Activated naive CD4-positive, alpha-beta T cell treated with anti-CD3 and anti-CD28 coated beads, Interleukin-2, amount 10 ng/mL, durations not matched to agents 7 days and 5 days (primary cell): ENCODE results near the gene CXCL3.

Source experiments
- CTCF ChIA-PET: fragments of 350-600 bp; sonication (Branson Sonifier 250); formaldehyde crosslinking; loops from one replicate; lab custom pipeline; 2021; ENCODE audit warnings: antibody characterized with exemption; lab: Charles Lee
- DNase-seq: peaks from one replicate; pipeline ENCODE4 v3.0.0-alpha.2; 2020
- H3K27ac Mint-ChIP-seq: one replicate; pipeline ENCODE4 v1.8.0; 2021; ENCODE audit warnings: mild to moderate bottlenecking, moderate library complexity, mixed read lengths
- H3K27me3 Mint-ChIP-seq: one replicate; pipeline ENCODE4 v1.8.0; 2021; ENCODE audit warnings: mild to moderate bottlenecking, mixed read lengths
- H3K36me3 Mint-ChIP-seq: one replicate; pipeline ENCODE4 v1.8.0; 2021; ENCODE audit warnings: mixed read lengths
- H3K4me1 Mint-ChIP-seq: one replicate; pipeline ENCODE4 v1.8.0; 2021; ENCODE audit warnings: mixed read lengths
- H3K4me3 Mint-ChIP-seq: one replicate; pipeline ENCODE4 v1.8.0; 2021; ENCODE audit warnings: mild to moderate bottlenecking, moderate library complexity, mixed read lengths
- H3K9me3 Mint-ChIP-seq: one replicate; pipeline ENCODE4 v1.8.0; 2021; ENCODE audit warnings: mixed read lengths

CXCL3 gene

GRCh38 chr4:74061430-74061829 lies 22.9 kb upstream of the CXCL3 start:
- H3K4me1 Mint-ChIP-seq: no peaks in the 10 kb centered on the region

DNA sequence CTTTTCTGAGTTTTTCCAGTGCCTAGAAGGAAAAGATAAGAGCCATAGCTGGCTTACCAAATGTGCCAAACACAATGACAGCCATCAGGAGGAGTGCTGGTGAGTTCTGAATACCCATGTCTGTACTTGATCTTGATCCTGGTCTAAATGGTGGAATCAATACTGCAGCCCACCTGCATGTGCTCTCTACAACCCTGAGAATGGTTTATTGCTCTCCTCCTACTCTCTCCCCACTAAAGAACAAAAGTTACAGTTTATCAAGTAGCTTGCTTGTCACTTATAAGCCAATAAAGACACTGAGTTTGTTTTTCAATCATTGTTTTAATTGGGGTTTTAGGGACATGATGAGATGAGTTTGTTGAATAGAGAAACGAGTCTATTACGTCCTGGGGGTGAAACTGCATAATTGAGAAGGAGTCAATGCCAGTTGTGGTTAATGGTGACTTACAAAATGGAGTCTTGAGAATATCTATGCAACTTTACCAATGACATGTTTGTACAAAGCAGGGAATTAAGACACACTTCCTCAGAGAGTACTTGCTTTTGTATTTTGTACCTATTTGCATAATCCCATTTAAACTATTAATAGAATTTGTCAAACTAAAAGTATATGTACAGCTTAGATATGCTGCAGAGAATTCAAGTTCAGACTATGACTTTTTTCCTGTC lies 20.8 kb upstream of the CXCL3 start:
- Mint-ChIP-seq H3K4me1 (no peaks in the 10 kb centered on the region), H3K4me3 (no peak overlapping the region), H3K9me3 (no peaks in the 10 kb centered on the region), H3K36me3 (no peaks in the 10 kb centered on the region), H3K27ac (no peak overlapping the region), H3K27me3 (peaks cover 3% of the 10 kb centered on the region)
- CTCF ChIA-PET: no interaction called here
- DNase-seq: no peak

More at GRCh38 chr4:74061430-74061829, 22.9 kb upstream of the CXCL3 start:
- no peaks in the 10 kb centered on the region for H3K36me3 Mint-ChIP-seq
- CTCF ChIA-PET: no interaction called here
- H3K4me3 Mint-ChIP-seq: no peak overlapping the region
- no peaks in the 10 kb centered on the region for H3K27me3 Mint-ChIP-seq
- H3K27ac Mint-ChIP-seq: no peak overlapping the region
- DNase-seq: no peak
- H3K9me3 Mint-ChIP-seq: no peaks in the 10 kb centered on the region

- CTCF ChIA-PET: no interaction called here
- H3K9me3 Mint-ChIP-seq: no peaks in the 10 kb centered on the region
- no peak overlapping the region for H3K4me3 Mint-ChIP-seq
- H3K36me3 Mint-ChIP-seq: no peaks in the 10 kb centered on the region
- no peak for DNase-seq
- no peaks in the 10 kb centered on the region for H3K4me1 Mint-ChIP-seq
- H3K27ac Mint-ChIP-seq: no peak overlapping the region
- H3K27me3 Mint-ChIP-seq: peaks cover 3% of the 10 kb centered on the region
Observed at GRCh38 chr4:74058048-74058651, 19.7 kb upstream of the CXCL3 start.

DNA sequence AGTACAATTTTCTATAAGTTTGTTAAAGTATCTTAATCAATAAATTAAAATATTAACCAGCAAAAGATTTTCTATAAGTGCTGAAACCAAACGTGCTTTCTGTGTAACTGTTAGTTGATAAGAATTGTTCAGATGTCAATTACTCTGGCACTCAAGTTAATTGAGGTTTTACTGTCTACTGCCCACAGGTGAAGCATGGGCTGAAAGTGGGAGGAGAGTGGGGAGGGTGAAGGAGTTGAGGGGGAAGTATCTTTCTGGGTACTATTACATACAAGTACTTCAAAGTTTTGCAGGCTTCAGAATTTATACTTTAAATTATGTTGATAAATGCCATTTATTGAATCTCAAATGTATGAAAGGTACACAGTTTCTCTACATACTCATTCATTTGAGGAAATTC lies 19.1 kb upstream of the CXCL3 start:
- Mint-ChIP-seq H3K27ac (no peak overlapping the region), H3K27me3 (peaks cover 3% of the 10 kb centered on the region), H3K4me3 (no peak overlapping the region), H3K9me3 (no peaks in the 10 kb centered on the region), H3K36me3 (no peaks in the 10 kb centered on the region), H3K4me1 (no peaks in the 10 kb centered on the region)
- DNase-seq: no peak
- CTCF ChIA-PET: no interaction called here

GRCh38 chr4:74056858-74057562 lies 18.5 kb upstream of the CXCL3 start:
- Mint-ChIP-seq H3K36me3 (no peaks in the 10 kb centered on the region), H3K4me3 (no peak overlapping the region), H3K4me1 (no peaks in the 10 kb centered on the region), H3K27me3 (peaks cover 3% of the 10 kb centered on the region), H3K9me3 (no peaks in the 10 kb centered on the region), H3K27ac (no peak overlapping the region)
- CTCF ChIA-PET: no interaction called here
- DNase-seq: no peak

DNA sequence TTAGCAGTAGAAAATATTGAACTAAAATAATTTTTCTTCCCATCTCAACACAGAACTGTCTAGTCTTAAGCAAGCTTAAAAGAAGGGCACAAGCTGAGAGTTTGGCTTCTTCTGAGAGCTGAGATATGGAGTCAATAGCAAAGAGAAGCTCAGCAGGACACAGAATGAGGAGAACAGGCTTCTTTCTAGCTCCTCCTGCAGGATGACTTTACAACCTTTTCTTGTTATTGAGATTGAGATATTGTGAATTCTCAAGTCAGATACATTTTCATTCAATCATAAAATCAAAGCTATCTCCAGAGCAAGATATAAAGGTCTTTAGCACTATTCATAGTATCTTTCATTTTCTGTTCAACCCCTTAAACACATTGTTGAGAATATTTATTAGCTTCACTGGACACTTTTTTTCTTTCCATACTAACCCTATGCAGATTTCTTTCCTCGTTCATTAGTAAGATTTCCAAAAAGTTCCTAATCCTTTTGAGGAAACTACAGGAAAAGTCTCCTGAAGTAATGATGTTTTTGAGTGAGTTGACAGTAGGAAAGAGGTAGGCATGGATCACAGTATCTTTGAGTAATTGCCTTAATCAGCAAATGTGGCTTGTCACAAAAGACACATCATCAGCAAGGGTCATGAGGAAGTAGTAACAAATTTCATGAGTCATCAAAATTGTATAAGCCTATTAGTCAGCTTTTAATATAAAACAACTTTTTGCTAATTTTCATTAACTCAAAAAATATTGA lies 17.8 kb upstream of the CXCL3 start:
- H3K4me3 Mint-ChIP-seq: no peak overlapping the region
- H3K9me3 Mint-ChIP-seq: no peaks in the 10 kb centered on the region
- CTCF ChIA-PET: no interaction called here
- H3K4me1 Mint-ChIP-seq: no peaks in the 10 kb centered on the region
- no peaks in the 10 kb centered on the region for H3K36me3 Mint-ChIP-seq
- DNase-seq: no peak
- no peak overlapping the region for H3K27ac Mint-ChIP-seq
- peaks cover 3% of the 10 kb centered on the region for H3K27me3 Mint-ChIP-seq

DNA sequence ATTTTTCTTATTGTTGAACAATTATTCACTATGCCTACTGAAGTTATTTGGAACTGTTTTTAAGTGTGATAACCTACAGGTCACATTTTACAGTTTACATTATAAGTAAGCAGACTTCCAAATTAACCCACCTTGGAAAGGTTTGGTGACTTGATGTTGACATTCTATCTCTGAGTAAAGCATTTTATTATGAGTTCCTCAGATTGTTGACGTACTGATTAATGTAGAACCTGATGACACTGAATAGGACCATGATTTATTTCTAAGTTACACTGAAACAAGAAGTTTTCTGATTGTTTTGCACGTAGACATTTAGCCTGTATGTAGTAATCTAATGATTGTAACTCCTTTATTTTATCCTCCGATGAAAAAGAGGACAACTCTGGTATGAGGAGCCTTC lies 17.0 kb upstream of the CXCL3 start:
- CTCF ChIA-PET: no interaction called here
- Mint-ChIP-seq H3K27me3 (peaks cover 3% of the 10 kb centered on the region), H3K36me3 (no peaks in the 10 kb centered on the region), H3K9me3 (no peaks in the 10 kb centered on the region), H3K4me3 (no peak overlapping the region), H3K27ac (no peak overlapping the region), H3K4me1 (no peaks in the 10 kb centered on the region)
- no peak for DNase-seq

DNA sequence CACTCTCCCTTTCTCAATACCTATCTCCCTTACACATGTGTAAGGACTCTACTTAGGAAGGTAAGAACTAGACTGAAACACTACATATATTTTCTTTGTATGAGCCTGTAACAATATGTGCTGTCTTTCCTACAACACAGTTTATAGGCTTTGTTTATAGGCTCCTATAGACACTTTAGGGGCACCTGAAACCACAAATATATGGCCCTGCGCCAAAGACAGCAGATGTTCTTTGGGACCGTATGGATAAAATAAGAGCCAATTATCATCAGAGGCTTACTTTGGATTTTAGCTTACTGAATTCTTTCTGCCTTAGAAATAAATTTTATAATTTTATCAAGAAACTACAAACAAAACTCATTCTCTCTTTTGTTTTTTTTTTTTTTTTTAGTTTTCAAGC lies 16.6 kb upstream of the CXCL3 start:
- no peaks in the 10 kb centered on the region for H3K4me1 Mint-ChIP-seq
- no peaks in the 10 kb centered on the region for H3K9me3 Mint-ChIP-seq
- H3K27me3 Mint-ChIP-seq: peaks cover 3% of the 10 kb centered on the region
- no peak overlapping the region for H3K27ac Mint-ChIP-seq
- H3K4me3 Mint-ChIP-seq: no peak overlapping the region
- H3K36me3 Mint-ChIP-seq: no peaks in the 10 kb centered on the region
- CTCF ChIA-PET: no interaction called here
- DNase-seq: no peak

GRCh38 chr4:74054483-74055047 lies 16.1 kb upstream of the CXCL3 start:
- peaks cover 3% of the 10 kb centered on the region for H3K27me3 Mint-ChIP-seq
- no peaks in the 10 kb centered on the region for H3K9me3 Mint-ChIP-seq
- H3K4me3 Mint-ChIP-seq: no peak overlapping the region
- no peaks in the 10 kb centered on the region for H3K36me3 Mint-ChIP-seq
- DNase-seq: no peak
- H3K27ac Mint-ChIP-seq: no peak overlapping the region
- CTCF ChIA-PET: no interaction called here
- no peaks in the 10 kb centered on the region for H3K4me1 Mint-ChIP-seq

GRCh38 chr4:74047152-74047551 lies 8.7 kb upstream of the CXCL3 start:
- Mint-ChIP-seq H3K4me3 (no peak overlapping the region), H3K27me3 (peaks cover 4% of the 10 kb centered on the region), H3K27ac (no peak overlapping the region), H3K9me3 (no peaks in the 10 kb centered on the region), H3K36me3 (no peaks in the 10 kb centered on the region), H3K4me1 (no peaks in the 10 kb centered on the region)
- CTCF ChIA-PET: no interaction called here
- no peak for DNase-seq

DNA sequence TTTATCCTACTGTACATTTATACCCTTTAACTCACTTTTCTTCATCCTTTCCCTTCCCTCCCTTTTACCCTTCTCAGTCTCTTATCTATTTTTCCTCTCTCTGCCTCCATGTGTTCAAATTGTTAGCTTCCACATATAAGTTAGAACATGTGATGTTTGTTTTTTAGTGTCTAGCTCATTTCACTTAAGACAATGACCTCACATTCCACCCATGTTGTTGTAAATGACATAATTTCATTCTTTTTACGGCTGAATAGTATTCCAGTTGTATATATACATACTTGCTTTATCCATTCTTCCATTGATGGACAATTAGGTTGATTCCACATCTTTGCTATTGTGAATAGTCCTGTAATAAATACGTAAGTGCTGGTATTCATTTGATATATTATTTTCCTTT lies 7.3 kb upstream of the CXCL3 start:
- H3K27ac Mint-ChIP-seq: no peak overlapping the region
- H3K36me3 Mint-ChIP-seq: no peaks in the 10 kb centered on the region
- no peak for DNase-seq
- no peaks in the 10 kb centered on the region for H3K4me1 Mint-ChIP-seq
- CTCF ChIA-PET: no interaction called here
- H3K4me3 Mint-ChIP-seq: no peak overlapping the region
- no peaks in the 10 kb centered on the region for H3K9me3 Mint-ChIP-seq
- peaks cover 4% of the 10 kb centered on the region for H3K27me3 Mint-ChIP-seq

DNA sequence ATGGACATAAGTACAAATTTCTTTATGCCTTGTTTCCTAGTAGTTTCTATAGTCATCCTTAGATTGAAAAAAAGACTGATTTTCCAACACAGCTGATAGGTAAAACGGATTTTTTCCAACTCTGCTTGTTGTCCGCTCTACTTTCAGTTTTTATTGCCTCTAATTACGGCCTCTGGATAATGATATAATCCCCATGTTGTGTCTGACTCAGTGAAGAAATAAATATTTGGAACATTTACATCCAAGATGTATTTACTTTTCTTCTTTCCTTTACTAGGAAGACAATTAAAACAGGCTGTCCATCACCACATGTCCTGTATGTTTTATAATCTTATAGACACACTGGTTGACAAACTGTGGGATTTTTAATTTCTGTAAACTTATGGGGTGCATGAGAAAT lies 6.8 kb upstream of the CXCL3 start:
- Mint-ChIP-seq H3K27me3 (peaks cover 5% of the 10 kb centered on the region), H3K4me1 (no peaks in the 10 kb centered on the region), H3K9me3 (no peaks in the 10 kb centered on the region), H3K36me3 (no peaks in the 10 kb centered on the region), H3K27ac (no peak overlapping the region), H3K4me3 (no peak overlapping the region)
- DNase-seq: no peak
- CTCF ChIA-PET: interaction anchor here (0.7 kb wide), 1 partner anchor 67 kb away, joined by 3 read pairs; no protein-coding TSS in a partner anchor

DNA sequence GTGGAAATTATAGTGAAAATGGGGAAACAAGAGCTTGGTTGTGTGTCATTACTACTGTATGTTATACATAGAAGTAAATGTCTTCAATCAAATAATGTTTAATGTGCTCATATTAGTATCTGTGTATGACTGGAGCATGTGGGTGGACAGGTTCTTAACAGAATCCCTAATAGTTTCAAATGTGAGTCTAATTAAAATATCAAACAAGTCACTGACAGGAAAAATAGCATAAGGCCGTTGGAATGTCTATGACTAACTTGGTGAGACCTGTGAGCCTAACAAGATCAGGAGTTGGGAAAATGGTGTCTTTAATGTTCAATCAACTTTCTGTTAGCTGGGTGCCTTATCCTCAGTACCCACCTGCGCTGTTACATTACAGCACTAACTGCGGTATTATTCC lies 6.2 kb upstream of the CXCL3 start:
- Mint-ChIP-seq H3K4me3 (no peak overlapping the region), H3K27me3 (peaks cover 11% of the 10 kb centered on the region), H3K9me3 (no peaks in the 10 kb centered on the region), H3K36me3 (no peaks in the 10 kb centered on the region), H3K4me1 (no peaks in the 10 kb centered on the region), H3K27ac (no peak overlapping the region)
- CTCF ChIA-PET: interaction anchor here (0.7 kb wide), 2 partner anchors 31 to 68 kb away, joined by 3 read pairs; no protein-coding TSS in a partner anchor
- DNase-seq: no peak

- Mint-ChIP-seq H3K9me3 (no peaks in the 10 kb centered on the region), H3K36me3 (no peaks in the 10 kb centered on the region), H3K4me1 (peaks cover 8% of the 10 kb centered on the region), H3K27ac (no peak overlapping the region), H3K4me3 (no peak overlapping the region), H3K27me3 (peaks cover 31% of the 10 kb centered on the region)
- DNase-seq: no peak
- CTCF ChIA-PET: no interaction called here
Observed at GRCh38 chr4:74042681-74043080, 4.2 kb upstream of the CXCL3 start.
